HEK293 (cell line): ENCODE results near the gene KIF1A.

Source experiments
- CTCF ChIA-PET: fragments of 350-600 bp; formaldehyde crosslinking; extraction: SDS; loops from one replicate; lab custom pipeline; 2021; ENCODE audit warnings: antibody characterized with exemption; lab: Yijun Ruan, JAX
- POLR2A ChIA-PET: fragments of 300-600 bp; formaldehyde crosslinking; extraction: SDS; loops from one replicate; lab custom pipeline; 2020; ENCODE audit warnings: antibody characterized with exemption, inconsistent platforms; lab: Yijun Ruan, JAX
- H3K27ac ChIP-seq: fragments of 200-500 bp; sonication (Bioruptor generic); 2 replicates; pipeline ENCODE4 v1.5.1; 2014; ENCODE audit warnings: low read depth, low read length, control low read depth, inconsistent platforms; ENCODE audit errors: extremely low read depth
- H3K36me3 ChIP-seq, 2 experiments: fragments of 200-500 bp in 1 of 2; sonication (Bioruptor generic) in 1 of 2; 1 replicate in 1 of 2; 2 replicates in 1 of 2; pipeline ENCODE4 v1.5.1; 2014 to 2017; ENCODE audit warnings: inconsistent platforms in 2 of 2, low read length in 2 of 2; ENCODE audit not compliant: control insufficient read depth in 2 of 2, insufficient read depth in 1 of 2
- H3K4me1 ChIP-seq: fragments of 200-500 bp; sonication (Bioruptor generic); 2 replicates; pipeline ENCODE4 v1.5.1; 2014; ENCODE audit warnings: mild to moderate bottlenecking, low read length, inconsistent platforms; ENCODE audit not compliant: control insufficient read depth, insufficient read depth
- H3K4me3 ChIP-seq: 2 replicates; pipeline ENCODE4 v1.5.1; 2011; ENCODE audit warnings: low read depth, mild to moderate bottlenecking, control low read depth, low read length, moderate library complexity
- H3K9me3 ChIP-seq: fragments of 200-500 bp; sonication (Bioruptor generic); 2 replicates; pipeline ENCODE4 v1.5.1; 2014; ENCODE audit warnings: low read depth, low read length, inconsistent platforms; ENCODE audit not compliant: control insufficient read depth, insufficient read depth
- BCL11A ChIP-seq: fragments of 450-650 bp; formaldehyde crosslinking; IDR thresholded peaks from 2 replicates; pipeline ENCODE4 v1.5.1; 2016; ENCODE audit warnings: low read depth, missing biosample characterization, missing genetic modification characterization
- FEZF1 ChIP-seq: fragments of 450-650 bp; formaldehyde crosslinking; IDR thresholded peaks from 2 replicates; pipeline ENCODE4 v1.5.1; 2016; ENCODE audit warnings: missing biosample characterization, missing genetic modification characterization
- KLF7 ChIP-seq: fragments of 450-650 bp; formaldehyde crosslinking; IDR thresholded peaks from 2 replicates; pipeline ENCODE4 v1.5.1; 2016; ENCODE audit warnings: missing biosample characterization, missing genetic modification characterization, borderline replicate concordance
- PRDM2 ChIP-seq: fragments of 450-650 bp; formaldehyde crosslinking; IDR thresholded peaks from 2 replicates; pipeline ENCODE4 v1.5.1; 2016; ENCODE audit warnings: missing biosample characterization, missing genetic modification characterization, borderline replicate concordance
- REPIN1 ChIP-seq: fragments of 450-650 bp; formaldehyde crosslinking; IDR thresholded peaks from 2 replicates; pipeline ENCODE4 v1.5.1; 2017; ENCODE audit warnings: missing biosample characterization, missing genetic modification characterization, low read depth
- ZBTB11 ChIP-seq: fragments of 450-650 bp; formaldehyde crosslinking; conservative IDR thresholded peaks from 2 replicates; pipeline ENCODE4 v1.5.1; 2016; ENCODE audit warnings: low read depth, missing biosample characterization, missing genetic modification characterization
- ZNF10 ChIP-seq: fragments of 450-650 bp; formaldehyde crosslinking; IDR thresholded peaks from 2 replicates; pipeline ENCODE4 v1.5.1; 2017; ENCODE audit warnings: missing biosample characterization, missing genetic modification characterization
- ZNF157 ChIP-seq: fragments of 450-650 bp; formaldehyde crosslinking; IDR thresholded peaks from 2 replicates; pipeline ENCODE4 v1.5.1; 2016; ENCODE audit warnings: missing biosample characterization, missing genetic modification characterization
- ZNF174 ChIP-seq: fragments of 450-650 bp; formaldehyde crosslinking; IDR thresholded peaks from 2 replicates; pipeline ENCODE4 v1.5.0; 2017; ENCODE audit warnings: missing biosample characterization, mild to moderate bottlenecking, missing genetic modification characterization
- ZNF202 ChIP-seq: fragments of 450-650 bp; formaldehyde crosslinking; IDR thresholded peaks from 2 replicates; pipeline ENCODE4 v1.5.1; 2016; ENCODE audit warnings: missing biosample characterization, missing genetic modification characterization, borderline replicate concordance
- ZNF518A ChIP-seq: fragments of 450-650 bp; formaldehyde crosslinking; conservative IDR thresholded peaks from 2 replicates; pipeline ENCODE4 v1.5.1; 2016; ENCODE audit warnings: low read depth, missing biosample characterization, missing genetic modification characterization
- ZNF626 ChIP-seq: fragments of 450-650 bp; sonication (Bioruptor Pico); formaldehyde crosslinking; IDR thresholded peaks from 2 replicates; pipeline ENCODE4 v1.5.1; 2018; ENCODE audit warnings: missing biosample characterization, missing genetic modification characterization, inconsistent platforms
- ZNF785 ChIP-seq: fragments of 450-650 bp; formaldehyde crosslinking; IDR thresholded peaks from 2 replicates; pipeline ENCODE4 v1.5.1; 2016; ENCODE audit warnings: missing biosample characterization, missing genetic modification characterization
- ZNF791 ChIP-seq: fragments of 450-650 bp; formaldehyde crosslinking; IDR thresholded peaks from 2 replicates; pipeline ENCODE4 v1.5.1; 2016; ENCODE audit warnings: missing biosample characterization, missing genetic modification characterization

The KIF1A gene

GRCh38 chr2:240786355-240786841 is 33.6 kb downstream of the KIF1A start (continued):
- no peak for TF ChIP-seq ZBTB11
- TF ChIP-seq BCL11A (tag by site-specific recombination), result no peak
- TF ChIP-seq KLF7 (tag by site-specific recombination), result no peak
- TF ChIP-seq ZNF202 (tag by site-specific recombination), result no peak
- no peak for TF ChIP-seq ZNF626 (tag by site-specific recombination)
- no peak for TF ChIP-seq FEZF1 (tag by site-specific recombination)

GRCh38 chr2:240785424-240786335 is 34.3 kb downstream of the KIF1A start:
- POLR2A ChIA-PET, result interaction anchor here (0.6 kb wide), 1 partner anchor 1628 kb away, joined by 3 read pairs; no protein-coding TSS in a partner anchor
- CTCF ChIA-PET, result interaction anchor here (0.6 kb wide), 1 partner anchor 565 kb away, joined by 3 read pairs; no protein-coding TSS in a partner anchor
- H3K4me1 ChIP-seq, result no peaks in the 10 kb centered on the region
- TF ChIP-seq ZNF785 (tag by site-specific recombination), result no peak
- TF ChIP-seq ZNF10 (tag by site-specific recombination), result no peak
- no peak for TF ChIP-seq ZNF518A
- no peak for TF ChIP-seq ZNF174 (tag by site-specific recombination)
- no peak for TF ChIP-seq ZNF791 (tag by site-specific recombination)
- TF ChIP-seq REPIN1 (tag by site-specific recombination), result no peak
- no peak for TF ChIP-seq ZNF157
- TF ChIP-seq PRDM2 (tag by site-specific recombination), result no peak
- TF ChIP-seq, all 188 proteins: peak for 0
- H3K36me3 ChIP-seq, result peaks cover 0 to 43% of the 10 kb centered on the region in 2 experiments; a peak in 1 of 3 replicates
- H3K9me3 ChIP-seq, result no peaks in the 10 kb centered on the region
- H3K27ac ChIP-seq, result no peak overlapping the region
- no peak overlapping the region for H3K4me3 ChIP-seq
